Stimulated activated CD8-positive, alpha-beta memory T cell treated with anti-CD3 and anti-CD28 coated beads, Interleukin-15, amount 100 ng/mL, for 48 hours (primary cell): Measurements from ENCODE around the gene RPL7A.
"Not testable (repeated sequence)": the region's sequence is repeated elsewhere in the genome, so short reads cannot be mapped to it uniquely, and the experiment has no call there.

Source experiments
- DNase-seq, 2 donors: peaks; one replicate each; pipeline ENCODE4 v3.0.0-alpha.2; 2020; ENCODE audit warnings: low read depth in 2 of 2

Gene RPL7A

GRCh38 chr9:133347985-133348717 is at the start of gene RPL7A, which contains the start of gene MED22:
Gene RPL7A (plus strand): TSS chr9:133348218. CDS start chr9:133348244, 26 bp downstream.
Gene MED22 (minus strand): TSS chr9:133348131. CDS start chr9:133346662, 1,469 bp downstream.
- peak; percentile 84 to 90 for DNase-seq

DNA sequence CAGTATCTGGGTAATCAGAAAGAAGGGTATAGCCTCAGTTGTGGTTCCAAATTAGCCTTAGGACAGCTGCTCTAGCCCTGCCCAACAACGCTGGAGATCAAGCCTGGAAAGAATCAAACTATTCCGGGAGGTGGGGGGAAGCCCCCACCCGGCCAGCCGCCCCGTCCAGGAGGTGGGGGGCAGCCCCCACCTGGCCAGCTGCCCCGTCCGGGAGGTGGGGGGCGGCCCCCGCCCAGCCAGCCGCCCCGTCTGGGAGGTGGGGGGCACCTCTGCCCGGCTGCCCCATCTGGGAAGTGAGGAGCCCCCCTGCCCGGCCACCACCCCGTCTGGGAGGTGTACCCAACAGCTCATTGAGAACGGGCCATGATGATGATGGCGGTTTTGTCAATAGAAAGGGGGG is 48.0 kb upstream of the RPL7A start:
- DNase-seq: not testable (repeated sequence)

DNA sequence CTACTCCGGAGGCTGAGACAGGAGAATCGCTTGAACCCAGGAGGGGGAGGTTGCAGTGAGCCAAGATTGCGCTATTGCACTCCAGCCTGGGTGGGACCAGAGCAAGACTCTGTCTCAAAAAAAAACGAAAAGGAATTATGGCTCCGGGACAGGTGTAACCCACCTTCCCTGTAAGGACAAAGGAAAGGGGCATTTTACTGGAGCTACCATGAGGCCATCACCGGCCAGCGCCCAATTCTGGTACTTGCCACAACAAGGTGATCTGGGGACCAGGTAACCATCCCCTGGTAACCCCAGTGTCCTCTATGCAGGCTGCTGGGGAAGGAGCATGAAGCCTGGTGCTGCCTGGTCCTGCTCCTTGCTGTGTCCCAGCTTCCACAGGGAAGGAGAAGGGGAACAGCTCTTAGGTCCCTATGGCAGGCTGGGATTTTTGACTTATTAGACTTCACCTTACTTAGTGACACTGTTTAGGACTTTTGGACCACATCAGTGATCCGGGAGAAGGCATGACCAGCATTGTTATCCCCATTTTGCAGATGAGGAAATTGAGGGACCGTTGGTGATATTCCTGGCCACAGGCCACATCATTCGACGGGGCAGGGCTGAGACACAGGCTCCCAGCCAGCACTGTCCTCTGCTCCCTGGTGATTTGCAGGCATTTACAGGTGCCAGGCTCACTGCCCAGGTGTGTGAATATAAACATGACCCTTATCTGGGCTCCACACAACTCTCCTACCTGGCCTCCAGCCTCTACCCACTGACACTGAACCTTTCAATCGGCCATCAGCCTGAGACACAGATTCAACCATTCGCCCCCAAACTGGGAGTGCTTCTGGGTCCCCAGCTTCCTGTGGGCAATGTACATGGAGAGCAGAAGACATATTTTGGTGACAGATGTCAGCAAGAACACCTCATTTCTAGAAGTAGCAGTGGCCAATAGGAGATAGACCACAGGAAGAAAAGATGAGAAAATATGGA is 46.5 kb upstream of the RPL7A start:
- no peak for DNase-seq

- DNase-seq: no peak
Measured at GRCh38 chr9:133303266-133304157, 44.5 kb upstream of the RPL7A start.

DNA sequence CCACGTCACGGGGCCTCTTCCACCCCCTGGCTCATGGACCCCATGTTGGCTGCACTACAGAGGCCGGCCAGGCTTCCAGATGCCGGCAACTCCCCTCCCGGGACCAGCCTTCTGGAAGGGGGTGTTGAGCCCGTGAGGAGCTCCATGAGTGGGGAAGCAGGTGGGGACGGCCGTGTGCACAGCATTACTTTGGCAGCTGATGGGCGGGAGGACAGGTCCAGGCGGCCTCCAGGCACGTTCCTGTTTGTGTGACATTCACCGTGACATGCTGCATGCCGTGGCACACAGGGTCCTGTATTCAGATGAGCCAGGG is 43.9 kb upstream of the RPL7A start:
- no peak for DNase-seq

DNA sequence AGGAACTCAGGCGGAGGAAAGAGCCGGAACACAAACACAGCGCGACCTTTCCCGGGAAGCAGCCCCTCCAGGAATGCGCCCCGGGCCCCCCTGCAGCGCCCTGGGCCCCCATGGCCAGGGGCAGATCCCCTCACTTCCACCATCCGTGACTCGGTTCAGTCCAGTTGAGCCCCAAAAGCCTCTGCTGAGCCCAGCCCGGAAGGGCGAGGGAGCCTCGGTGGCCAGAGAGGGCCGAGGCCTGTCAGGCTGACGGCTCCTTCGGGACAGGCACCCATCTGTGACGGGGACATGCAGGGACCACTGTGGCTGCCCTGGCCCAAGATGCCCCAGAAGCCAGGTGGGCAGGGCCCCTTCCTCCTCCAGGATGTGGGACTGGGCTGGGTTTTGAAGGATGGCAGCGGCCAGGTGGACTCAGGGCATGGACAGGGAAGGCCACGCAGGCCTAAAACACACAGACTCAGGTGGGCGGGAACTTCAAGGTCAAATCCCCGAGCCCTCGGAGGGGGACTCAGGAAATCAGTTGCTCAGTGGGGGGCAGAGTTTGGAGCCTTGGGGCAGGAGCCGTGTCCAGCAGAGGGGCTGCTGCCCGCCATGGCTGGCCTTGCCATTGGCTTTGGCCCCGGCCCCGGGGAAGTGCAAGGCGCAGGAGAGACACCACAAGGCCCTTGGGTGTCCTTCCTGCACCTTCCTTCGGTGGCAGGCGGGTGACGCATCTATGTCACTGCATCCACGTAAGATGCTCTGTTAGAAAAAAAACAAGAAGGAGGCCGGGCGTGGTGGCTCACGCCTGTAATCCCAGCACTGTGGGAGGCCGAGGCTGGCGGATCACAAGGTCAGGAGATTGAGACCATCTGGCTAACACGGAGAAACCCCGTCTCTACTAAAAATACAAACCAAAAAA is 43.3 kb upstream of the RPL7A start:
- no peak for DNase-seq

DNA sequence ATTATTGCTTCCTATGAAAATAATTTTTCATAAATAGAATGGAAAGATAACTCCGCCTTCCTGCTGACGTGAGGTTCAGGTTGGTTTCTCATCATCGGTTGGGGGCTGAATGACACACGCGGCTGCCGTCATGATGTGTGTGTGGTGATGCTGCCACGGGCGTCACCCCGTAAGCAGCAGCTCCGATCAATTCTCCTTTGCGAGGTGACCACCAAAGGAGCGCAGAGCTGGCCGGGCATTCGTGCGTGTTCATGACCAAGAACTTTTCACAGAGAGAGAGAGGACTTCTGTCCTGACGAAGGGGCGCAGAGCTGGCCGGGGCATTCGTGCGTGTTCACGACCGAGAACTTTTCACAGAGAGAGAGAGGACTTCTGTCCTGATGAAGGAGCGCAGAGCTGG is 42.3 kb upstream of the RPL7A start:
- DNase-seq: no peak

DNA sequence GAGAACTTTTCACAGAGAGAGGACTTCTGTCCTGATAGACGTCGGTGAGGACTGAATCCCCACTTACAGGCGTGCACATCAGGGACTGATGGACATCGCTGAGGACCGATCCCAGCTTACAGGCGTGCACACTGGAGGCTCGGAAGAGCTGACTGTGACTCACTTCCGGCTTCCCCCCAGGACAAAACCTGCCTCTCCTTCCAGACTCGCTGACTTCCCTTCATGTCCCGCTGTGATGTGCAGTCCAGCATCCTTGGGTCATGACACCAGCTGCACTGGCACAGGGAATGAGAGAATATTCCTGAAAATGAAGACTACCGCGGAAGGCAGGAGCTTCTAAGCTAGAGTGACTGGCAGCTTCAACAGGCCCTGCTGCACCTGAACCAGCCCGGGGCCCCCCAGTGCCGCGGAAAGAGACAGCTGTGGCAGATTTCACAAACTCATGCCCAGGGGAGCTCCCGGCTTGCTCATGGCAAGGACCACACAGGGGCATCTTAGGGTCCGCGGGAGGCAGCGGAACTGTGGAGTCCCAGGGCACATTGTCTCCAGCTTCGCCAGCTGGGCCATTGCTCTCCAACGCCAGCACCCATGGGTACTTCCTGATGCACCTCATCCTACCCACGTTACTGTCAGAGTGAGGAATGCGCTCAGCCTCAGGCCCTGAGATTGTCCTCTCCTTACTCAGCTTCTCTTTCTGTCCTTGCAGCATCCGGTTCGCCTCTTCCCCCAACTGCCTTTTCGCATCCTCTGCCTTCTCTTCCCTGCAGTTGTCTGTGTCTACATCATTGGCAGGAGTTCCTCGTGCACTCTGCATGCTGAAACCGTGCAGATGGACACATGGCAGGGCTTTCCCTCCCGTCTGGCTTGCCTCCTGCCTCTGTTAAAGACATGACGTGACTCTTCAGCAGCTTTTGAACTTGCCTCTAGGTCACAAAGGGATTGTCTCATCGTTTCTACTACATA is 41.5 kb upstream of the RPL7A start:
- DNase-seq: no peak

DNA sequence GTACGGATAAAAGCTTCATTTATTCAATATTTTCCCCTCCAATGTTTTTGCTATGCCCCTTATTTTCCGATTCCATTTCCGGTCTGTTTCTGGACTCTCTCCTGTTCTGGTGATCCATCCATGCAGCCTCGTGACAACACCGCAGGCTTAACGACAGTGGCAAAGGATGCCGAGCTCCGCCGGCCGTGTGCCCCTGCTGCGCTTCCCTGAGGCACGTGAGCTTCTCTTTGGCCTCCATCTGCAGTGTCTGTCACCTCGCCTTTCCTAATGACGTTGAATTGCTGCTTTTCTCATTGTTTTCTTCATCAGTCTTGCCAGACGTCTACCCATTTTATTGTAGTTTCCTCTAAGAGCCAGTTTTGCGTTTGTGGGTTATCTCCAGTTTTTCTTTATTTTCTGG is 40.7 kb upstream of the RPL7A start:
- no peak for DNase-seq

DNA sequence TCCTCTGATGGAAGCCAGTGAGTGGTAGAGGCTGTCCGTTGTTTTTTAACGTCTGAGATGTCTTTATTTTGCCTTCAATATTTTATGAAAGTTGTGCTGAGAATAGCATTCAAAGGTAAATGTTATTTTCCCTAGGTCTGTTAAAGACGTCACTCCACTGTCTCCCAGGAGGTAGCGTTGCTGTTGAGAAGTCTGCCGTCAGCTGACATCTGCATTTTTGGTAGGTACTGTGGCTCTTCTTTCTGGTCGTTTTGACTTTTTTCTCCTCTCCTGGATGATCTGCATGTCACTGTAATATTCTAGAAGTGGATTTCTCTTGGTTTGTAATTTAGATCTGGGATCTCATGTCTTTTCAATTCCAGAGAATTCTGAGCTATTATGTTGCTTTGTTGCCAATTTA is 38.4 kb upstream of the RPL7A start:
- DNase-seq: no peak

DNA sequence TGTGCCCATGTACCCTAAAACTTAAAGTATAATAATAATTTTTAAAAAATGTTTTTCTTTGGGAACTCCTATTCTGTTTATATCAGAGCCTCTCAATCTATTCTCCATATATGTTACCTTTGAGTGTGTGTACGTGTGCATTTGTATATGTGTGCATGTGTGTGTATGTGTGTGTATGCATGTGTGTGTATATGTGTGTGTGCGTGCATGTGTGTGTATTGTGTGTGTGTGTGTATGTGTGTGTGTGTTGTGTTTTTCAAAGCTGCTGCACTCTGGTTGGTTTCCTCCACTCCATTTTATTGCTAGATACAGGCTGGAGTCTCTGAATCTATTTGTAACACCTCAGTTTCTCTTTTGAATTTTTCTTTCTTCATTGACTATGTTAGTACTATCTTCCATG is 32.0 kb upstream of the RPL7A start:
- no peak for DNase-seq

DNA sequence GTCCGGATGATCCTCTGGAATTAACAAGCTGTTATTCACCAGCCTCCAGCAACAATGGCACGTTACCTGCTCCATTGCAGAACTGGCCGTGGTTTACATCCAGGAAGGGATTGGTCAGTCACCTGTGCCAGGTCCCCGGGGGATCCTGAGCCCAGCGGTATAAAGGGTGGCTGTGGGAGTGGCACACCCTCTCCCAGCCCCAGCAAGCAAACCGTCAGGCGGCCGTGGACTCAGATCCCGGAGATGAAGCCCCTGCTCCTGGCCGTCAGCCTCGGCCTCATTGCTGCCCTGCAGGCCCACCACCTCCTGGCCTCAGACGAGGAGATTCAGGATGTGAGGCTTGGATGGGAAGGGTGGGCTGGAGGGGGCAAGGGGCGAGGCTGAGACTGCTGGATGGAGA is 30.5 kb upstream of the RPL7A start:
- not testable (repeated sequence) for DNase-seq

DNA sequence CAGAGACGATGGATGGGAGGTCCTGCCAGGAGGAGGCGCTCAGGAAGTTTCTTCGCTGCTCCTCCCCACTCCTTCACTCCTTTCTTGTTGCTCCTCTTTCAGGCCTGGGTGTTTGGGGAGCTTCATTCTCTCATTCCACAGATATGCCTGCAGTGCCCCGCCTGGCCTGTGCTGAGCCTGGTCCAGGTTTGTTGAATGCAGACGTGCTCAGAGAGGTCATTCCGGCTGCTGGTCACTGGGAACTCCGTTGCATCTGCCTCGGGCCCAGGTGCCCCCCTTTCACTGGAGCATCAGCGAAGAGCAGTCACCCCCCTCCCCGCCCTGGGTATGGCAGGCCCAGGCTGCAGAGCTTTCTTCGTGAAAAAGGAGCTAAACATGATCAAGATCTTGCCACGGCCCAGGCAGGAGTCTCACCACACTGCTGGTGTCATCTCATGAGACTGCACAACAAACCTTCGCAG is 27.6 kb upstream of the RPL7A start:
- DNase-seq: no peak

GRCh38 chr9:133321411-133321935 is 26.5 kb upstream of the RPL7A start:
- DNase-seq: no peak

DNA sequence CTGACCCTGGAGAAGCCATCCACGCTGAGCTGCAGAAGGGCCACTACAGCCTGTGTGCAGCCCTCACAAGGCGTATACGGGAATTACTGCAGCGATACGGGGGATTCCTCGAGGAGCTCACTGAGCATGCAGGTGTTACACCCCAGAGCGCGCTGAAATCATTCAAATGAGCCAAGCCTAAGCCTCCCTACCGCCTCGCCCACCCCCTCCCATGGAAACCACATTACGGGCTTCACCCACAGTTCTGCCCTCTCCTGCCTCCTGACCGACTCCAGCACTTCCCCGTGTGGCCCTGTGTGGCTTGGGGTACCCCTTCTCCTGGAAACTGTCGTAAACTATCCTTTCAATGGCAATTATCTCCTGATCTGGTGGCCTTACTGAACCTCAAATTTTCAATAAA is 25.3 kb upstream of the RPL7A start:
- DNase-seq: no peak

- DNase-seq: no peak
Measured at GRCh38 chr9:133323211-133323610, 24.8 kb upstream of the RPL7A start.

- DNase-seq: no peak
Measured at GRCh38 chr9:133323991-133324703, 23.9 kb upstream of the RPL7A start.

- not testable (repeated sequence) for DNase-seq
Measured at GRCh38 chr9:133327021-133327420, 21.0 kb upstream of the RPL7A start.
